Ramos (cell line): ENCODE results near the gene TTC39C.
"Not testable (repeated sequence)": the region's sequence is repeated elsewhere in the genome, so short reads cannot be mapped to it uniquely, and the experiment has no call there.

ENCODE experiments used
- in situ Hi-C: fragments of 300-500 bp; cut with MboI; formaldehyde crosslinking; loops from one replicate; pipeline ENCODE4 v1.14.3; 2022; ENCODE audit warnings: low sequenced_read_pairs; ENCODE audit not compliant: unreplicated experiment

The TTC39C gene

DNA sequence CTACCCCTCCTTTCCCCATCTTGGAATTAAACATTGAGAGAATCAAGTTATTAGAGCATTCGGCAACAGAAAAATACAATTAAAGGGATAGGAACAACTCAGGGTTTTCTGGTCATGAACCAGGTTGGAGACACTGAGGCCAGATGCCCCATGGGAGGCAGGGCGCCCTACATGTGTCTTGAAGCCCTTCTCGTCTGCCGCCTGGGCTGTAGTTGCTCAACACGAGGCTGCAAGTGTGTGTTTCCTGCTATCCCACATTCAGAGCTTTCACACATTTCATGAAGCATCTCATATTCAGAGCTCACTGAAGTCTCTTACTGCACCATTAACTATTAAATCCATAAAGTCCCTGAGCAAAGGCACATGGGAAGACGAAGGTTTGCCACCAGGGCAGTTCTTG, 28.8 kb downstream of the TTC39C start:
- in situ Hi-C loops: no loop called here

DNA sequence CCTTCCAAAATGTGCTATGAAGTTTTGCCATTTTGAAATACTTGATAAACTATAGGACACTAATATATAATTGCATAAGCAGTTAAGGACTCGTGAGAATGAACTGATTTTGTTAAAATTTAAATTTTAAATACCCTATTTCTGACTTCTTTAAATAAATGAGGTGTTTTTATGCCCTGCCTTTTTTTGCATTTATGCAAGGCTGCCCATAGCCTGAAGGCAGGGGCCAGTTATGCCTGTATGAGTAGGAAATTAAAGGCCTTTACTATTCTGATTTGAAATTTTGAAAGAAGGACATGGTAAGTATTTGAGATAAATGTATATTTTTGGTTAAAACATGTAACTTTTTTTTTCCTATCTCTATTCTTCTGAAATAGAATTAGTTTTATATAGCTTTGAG, 33.7 kb downstream of the TTC39C start:
- in situ Hi-C loops: no loop called here

DNA sequence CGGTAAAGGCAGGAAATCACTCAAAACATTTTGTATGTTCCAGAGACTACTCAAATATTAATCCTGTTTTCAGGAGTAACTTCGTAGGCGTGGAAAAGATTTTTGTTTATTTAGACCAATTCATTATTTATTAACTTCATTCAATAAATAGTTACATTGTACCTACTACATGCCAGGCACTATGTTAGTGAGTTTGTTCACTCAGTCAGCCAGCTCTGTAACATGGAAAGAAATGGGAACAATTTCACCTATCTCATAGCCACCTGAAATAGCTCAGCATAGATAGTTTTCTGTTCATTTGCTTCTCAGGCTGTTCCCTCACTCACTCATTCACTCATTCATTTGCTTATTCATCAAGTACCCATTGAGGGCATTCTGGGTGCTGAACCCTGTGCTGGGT, 34.6 kb downstream of the TTC39C start:
- in situ Hi-C loops: no loop called here

DNA sequence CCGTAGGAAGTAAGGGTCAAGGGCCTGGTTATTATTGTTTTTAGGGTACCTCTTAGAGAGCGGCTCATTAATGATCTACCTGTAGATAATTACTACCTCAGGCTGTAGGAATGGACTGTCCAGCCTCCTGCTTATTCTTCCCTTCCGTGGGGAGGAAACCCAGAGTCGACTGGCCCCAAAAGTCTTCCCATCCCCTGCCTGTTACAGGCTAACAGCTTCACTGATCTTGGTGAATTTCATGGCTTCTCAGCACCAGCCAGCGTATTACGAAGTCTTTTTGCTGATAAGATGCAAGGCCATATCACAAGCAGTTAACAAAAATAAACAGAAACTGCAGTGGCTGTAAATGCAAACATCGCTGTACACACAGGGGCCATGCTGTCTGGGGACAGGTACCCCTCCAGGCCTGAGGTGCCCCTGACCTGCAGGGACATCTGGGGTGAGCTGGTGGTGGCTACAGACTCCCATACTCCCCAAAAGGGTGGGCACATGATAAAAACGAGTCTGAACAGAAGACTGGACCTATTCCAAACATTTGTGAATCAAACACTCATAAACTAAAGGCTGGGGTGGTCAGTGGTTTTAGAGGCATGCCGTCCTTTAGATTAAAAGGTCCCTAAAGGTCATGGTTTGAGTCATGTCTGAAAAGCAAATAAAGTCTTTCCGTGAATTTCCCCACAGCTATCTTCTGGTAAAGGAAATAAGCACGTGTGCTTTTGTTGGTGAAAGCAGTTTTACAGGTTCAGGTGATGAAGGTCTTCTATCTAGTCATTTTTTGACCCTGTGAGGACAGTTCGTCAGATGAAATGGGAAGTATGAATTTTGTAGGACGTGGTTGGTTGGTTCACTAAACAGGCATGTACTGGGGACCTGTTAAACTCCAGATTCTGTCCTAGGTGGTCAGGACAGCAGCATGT, 36.7 kb downstream of the TTC39C start:
- in situ Hi-C loops: no loop called here

GRCh38 chr18:24052053-24052452, 37.5 kb downstream of the TTC39C start:
- in situ Hi-C loops: no loop called here

- in situ Hi-C loops: no loop called here
Measured at GRCh38 chr18:24053211-24053610, 38.7 kb downstream of the TTC39C start.

DNA sequence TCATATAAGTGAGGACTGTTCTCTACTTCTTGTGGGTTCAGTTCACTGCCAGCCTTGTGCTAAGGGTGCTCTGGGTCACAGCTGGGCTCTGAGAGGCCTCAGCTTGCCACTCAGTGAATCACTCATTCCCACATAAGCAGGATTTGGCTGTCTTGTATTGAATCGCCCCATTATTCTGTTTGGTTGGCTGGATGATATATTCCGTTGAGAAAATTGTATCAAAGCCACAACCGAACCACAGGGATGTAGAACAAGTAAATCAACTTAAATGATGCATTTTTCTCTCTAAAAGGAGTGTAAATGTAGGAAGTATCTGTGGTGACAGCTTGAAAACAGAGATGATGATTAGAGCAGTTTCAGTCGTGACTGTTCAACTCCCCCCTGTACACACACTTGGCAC, 39.6 kb downstream of the TTC39C start:
- in situ Hi-C loops: no loop called here

- in situ Hi-C loops: no loop called here
Measured at GRCh38 chr18:24055009-24055804, 40.7 kb downstream of the TTC39C start.

GRCh38 chr18:24055878-24056277, 41.3 kb downstream of the TTC39C start:
- in situ Hi-C loops: no loop called here

- in situ Hi-C loops: no loop called here
Measured at GRCh38 chr18:24056506-24056905, 42.0 kb downstream of the TTC39C start.

- in situ Hi-C loops: no loop called here
Measured at GRCh38 chr18:24057804-24058203, 43.2 kb downstream of the TTC39C start.

DNA sequence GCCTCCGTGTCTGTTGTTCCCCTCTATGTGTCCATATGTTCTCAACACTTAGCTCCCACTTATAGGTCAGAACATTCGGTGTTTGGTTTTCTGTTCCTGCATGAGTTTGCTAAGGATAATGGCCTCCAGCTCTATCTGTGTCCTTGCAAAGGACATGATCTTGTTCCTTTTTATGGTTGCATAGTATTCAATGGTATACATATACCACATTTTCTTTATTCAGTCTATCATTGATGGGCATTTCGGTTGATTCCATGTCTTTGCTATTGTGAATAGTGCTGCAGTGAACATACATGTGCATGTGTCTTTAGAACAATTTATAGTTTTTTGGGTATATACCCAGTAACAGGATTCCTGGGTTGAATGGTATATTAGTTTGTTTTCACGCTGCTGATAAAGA, 44.8 kb downstream of the TTC39C start:
- in situ Hi-C loops: not testable (repeated sequence)

- in situ Hi-C loops: no loop called here
Measured at GRCh38 chr18:24060644-24061043, 46.1 kb downstream of the TTC39C start.

DNA sequence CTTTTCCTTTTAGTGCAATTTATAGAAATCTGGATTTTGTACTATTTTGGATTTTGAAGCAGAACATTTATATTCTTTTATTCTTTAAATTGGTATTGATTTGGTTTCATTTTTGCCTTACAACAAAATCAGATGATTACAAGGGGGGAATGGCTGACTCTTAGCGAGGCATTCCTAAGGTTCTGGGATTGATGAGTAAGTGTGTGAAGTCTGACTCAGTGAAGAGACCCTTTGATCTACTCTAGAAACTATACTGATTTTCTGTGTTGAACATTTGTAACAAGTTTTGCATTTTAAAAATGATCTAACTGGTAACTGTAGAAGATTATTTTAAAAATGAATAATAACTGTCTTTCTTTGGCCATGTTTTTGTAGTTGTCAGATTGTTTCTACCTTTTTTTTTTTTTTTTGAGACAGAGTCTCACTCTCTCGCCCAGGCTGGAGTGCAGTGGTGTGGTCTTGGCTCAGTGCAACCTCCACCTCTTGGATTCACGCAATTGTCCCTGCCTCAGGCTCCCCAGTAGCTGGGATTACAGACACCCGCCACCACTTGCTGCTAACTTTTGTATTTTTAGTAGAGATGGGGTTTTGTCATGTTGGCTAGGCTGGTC, 48.7 kb downstream of the TTC39C start:
- in situ Hi-C loops: no loop called here

- in situ Hi-C loops: no loop called here
Measured at GRCh38 chr18:24064391-24065100, 50.0 kb downstream of the TTC39C start.

- in situ Hi-C loops: no loop called here
Measured at GRCh38 chr18:24065906-24066305, 51.4 kb downstream of the TTC39C start.

DNA sequence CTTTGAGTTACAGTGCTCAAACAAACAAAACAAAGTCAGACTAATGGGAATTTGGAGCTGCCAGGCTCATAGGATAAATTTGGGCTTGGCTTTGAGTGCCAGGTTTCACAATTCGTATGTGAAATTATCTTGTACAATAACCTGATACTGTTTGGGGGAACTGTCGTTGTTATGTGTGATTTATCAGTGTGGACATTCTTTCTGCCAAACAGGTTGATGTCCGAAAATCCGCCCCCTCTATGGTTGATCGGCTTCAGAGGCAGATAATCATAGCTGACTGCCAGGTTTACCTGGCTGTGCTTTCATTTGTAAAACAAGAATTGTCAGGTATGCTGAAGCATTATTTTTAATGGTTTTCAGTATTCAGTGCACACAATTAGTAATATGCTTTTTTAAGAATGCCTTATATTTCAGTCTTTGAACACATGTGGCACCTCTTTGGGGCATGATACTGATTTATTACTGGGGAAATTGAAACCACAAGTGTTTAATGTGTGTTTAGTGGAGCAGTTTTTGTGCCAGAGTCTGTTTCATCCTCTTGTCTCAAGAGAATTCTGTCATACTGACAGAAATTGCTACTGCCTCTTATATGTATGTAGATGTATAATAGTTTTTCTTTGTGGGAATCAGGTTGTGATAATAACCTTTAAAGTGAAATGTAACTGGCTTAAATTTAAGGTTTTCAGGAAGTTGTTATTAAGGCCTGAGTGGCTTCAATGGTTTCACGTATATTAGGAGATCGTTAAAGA, 54.6 kb downstream of the TTC39C start:
- in situ Hi-C loops: no loop called here

- in situ Hi-C loops: no loop called here
Measured at GRCh38 chr18:24071029-24071428, 56.5 kb downstream of the TTC39C start.

GRCh38 chr18:24071779-24072178, 57.2 kb downstream of the TTC39C start:
- in situ Hi-C loops: no loop called here

DNA sequence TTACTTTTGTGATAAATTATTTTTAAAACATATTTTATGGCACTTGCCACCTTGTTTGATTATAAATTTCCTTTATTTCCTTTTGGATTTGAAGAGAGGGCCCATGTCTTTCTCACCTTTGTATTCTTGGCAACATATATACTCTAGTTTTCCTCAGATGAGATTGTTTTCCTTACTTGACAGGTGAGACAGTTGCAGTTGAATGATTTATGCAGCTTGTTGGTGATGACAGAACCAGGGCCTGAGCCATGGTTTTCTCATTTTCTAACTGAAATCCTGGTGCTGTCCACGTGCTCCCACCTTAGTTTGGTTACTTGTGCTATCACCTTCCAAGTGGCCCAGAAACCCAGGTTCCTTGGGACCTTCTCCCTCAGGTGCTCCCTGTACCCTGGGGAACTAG, 58.2 kb downstream of the TTC39C start:
- in situ Hi-C loops: no loop called here
